PC-3 (cell line): ENCODE data around the gene ARHGEF4. TPM values are rescaled to one million over a fixed set of nuclear protein-coding genes. Genes with fewer than 3 reads are reported as not detected.

ENCODE experiments used
- ATAC-seq: fragments of 200-7000 bp; cut with Tn5 transposase; 2 replicates; pipeline ENCODE4 v1.9.1; 2020; ENCODE audit warnings: mild to moderate bottlenecking, moderate library complexity
- BruUV-seq: library from RNA; stranded (reverse); fragments of 400-500 nt; replicated peaks from 2 replicates; lab custom pipeline; 2021; lab: Mats Ljungman, UMichigan
- CTCF ChIA-PET: fragments of 300-600 bp; sonication (Branson Sonifier 250); formaldehyde crosslinking; loops from one replicate; lab custom pipeline; 2022; ENCODE audit warnings: antibody characterized with exemption; lab: Charles Lee
- POLR2A ChIA-PET: fragments of 300-600 bp; sonication (Branson Sonifier 250); formaldehyde crosslinking; loops from one replicate; lab custom pipeline; 2022; ENCODE audit warnings: antibody characterized with exemption; ENCODE audit not compliant: unreplicated experiment; lab: Charles Lee
- DNase-seq: peaks from one replicate; pipeline ENCODE4 v3.0.0-alpha.2; 2015
- H2AFZ ChIP-seq: fragments of 300-600 bp; sonication (generic); 2 replicates; pipeline ENCODE4 v1.6.0; 2016; ENCODE audit warnings: antibody characterized with exemption, low read length
- H3F3A ChIP-seq: fragments of 300-600 bp; sonication (generic); one replicate; pipeline ENCODE4 v1.6.0; 2017; ENCODE audit warnings: antibody characterized with exemption, low read length, control low read depth, mild to moderate bottlenecking; ENCODE audit not compliant: unreplicated experiment
- H3K27ac ChIP-seq: fragments of 300-600 bp; sonication (generic); 2 replicates; pipeline ENCODE4 v1.5.1; 2016; ENCODE audit warnings: mild to moderate bottlenecking, low read length
- H3K27me3 ChIP-seq: fragments of 300-600 bp; sonication (generic); 2 replicates; pipeline ENCODE4 v1.6.1; 2016; ENCODE audit warnings: low read length, mixed read lengths
- H3K36me3 ChIP-seq: fragments of 300-600 bp; sonication (generic); 2 replicates; pipeline ENCODE4 v1.6.1; 2016; ENCODE audit warnings: low read depth, mixed run types, low read length, mixed read lengths
- H3K4me1 ChIP-seq: fragments of 300-600 bp; sonication (generic); 2 replicates; pipeline ENCODE4 v1.5.1; 2016; ENCODE audit warnings: low read length; ENCODE audit not compliant: insufficient read depth
- H3K4me2 ChIP-seq: fragments of 300-600 bp; sonication (generic); 2 replicates; pipeline ENCODE4 v1.6.0; 2016; ENCODE audit warnings: low read length
- H3K4me3 ChIP-seq: fragments of 300-600 bp; sonication (generic); 2 replicates; pipeline ENCODE4 v1.5.1; 2016; ENCODE audit warnings: mild to moderate bottlenecking, low read length, mixed read lengths
- H3K79me2 ChIP-seq: fragments of 300-600 bp; sonication (generic); 2 replicates; pipeline ENCODE4 v1.6.1; 2017; ENCODE audit warnings: low read length, mixed read lengths
- H3K9ac ChIP-seq: fragments of 300-600 bp; sonication (generic); 2 replicates; pipeline ENCODE4 v1.6.0; 2016; ENCODE audit warnings: mild to moderate bottlenecking, low read length
- H3K9me2 ChIP-seq: fragments of 300-600 bp; sonication (generic); replicated peaks from 2 replicates; pipeline ENCODE4 v1.6.1; 2016; ENCODE audit warnings: mixed run types, low read length, mixed read lengths
- H3K9me3 ChIP-seq: fragments of 300-600 bp; sonication (generic); 2 replicates; pipeline ENCODE4 v1.6.1; 2016; ENCODE audit warnings: low read length, mixed read lengths
- H4K20me1 ChIP-seq: fragments of 300-600 bp; sonication (generic); 2 replicates; pipeline ENCODE4 v1.6.1; 2016; ENCODE audit warnings: low read length, mixed read lengths
- EZH2 ChIP-seq: fragments of 300-600 bp; sonication (generic); IDR thresholded peaks from one replicate; pipeline ENCODE4 v1.6.1; 2017; ENCODE audit warnings: antibody characterized with exemption, mild to moderate bottlenecking, low read length; ENCODE audit not compliant: unreplicated experiment
- EZH2phosphoT487 ChIP-seq: fragments of 300-600 bp; sonication (generic); IDR thresholded peaks from 2 replicates; pipeline ENCODE4 v1.6.1; 2018; ENCODE audit warnings: mild to moderate bottlenecking, antibody characterized with exemption, low read length, borderline replicate concordance
- intact Hi-C: fragments of 100-400 bp; cut with micrococcal nuclease; formaldehyde crosslinking; loops from 2 replicates; pipeline ENCODE4 v1.9.0; 2023
- total RNA-seq: library from RNA; depleted of rRNA; stranded (reverse); fragments of >200 nt; gene quantifications from 2 replicates; pipeline ENCODE4 v1.2.3, GENCODE V29; 2014
- TF ChIP-seq, protein P1 (sequence below): fragments of 300-600 bp; sonication (generic); conservative IDR thresholded peaks from 2 replicates; pipeline ENCODE4 v1.5.1; 2017; ENCODE audit warnings: antibody characterized with exemption, low read depth, mild to moderate bottlenecking, low read length

ARHGEF4 gene
- total RNA-seq, 1 experiment from 2014 or later, result 21.5 TPM

DNA sequence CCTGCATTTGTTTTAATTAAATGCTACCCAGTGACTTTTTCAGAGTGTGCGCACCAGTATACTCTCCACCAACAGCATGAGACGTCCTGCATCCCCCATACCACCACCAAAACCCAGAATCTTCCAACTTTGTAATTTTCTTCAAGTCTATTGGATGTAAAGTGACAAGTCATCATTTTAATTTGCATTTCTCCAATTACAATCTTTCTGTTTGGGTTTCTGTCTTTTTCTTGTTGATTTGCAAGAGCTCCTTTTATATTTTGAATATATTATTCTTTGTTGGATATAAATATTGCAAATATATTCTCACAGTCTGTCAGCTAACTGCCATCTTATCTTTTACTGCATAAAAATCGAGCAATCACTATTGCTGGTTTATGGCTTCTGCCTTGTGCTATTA is 160.0 kb downstream of the ARHGEF4 start:
- H3K79me2 ChIP-seq, result no peaks in the 10 kb centered on the region
- CTCF ChIA-PET, result no interaction called here
- H3K9me3 ChIP-seq, result no peaks in the 10 kb centered on the region
- H3K36me3 ChIP-seq, result no peaks in the 10 kb centered on the region
- no peaks in the 10 kb centered on the region for H3K4me1 ChIP-seq
- H2AFZ ChIP-seq, result no peak overlapping the region
- no peaks in the 10 kb centered on the region for H3K9me2 ChIP-seq
- H3K27ac ChIP-seq, result no peak overlapping the region
- H3K27me3 ChIP-seq, result no peaks in the 10 kb centered on the region
- intact Hi-C loops, result no loop called here
- TF ChIP-seq EZH2 (no peak), EZH2phosphoT487 (no peak)
- TF ChIP-seq, protein P1, sequence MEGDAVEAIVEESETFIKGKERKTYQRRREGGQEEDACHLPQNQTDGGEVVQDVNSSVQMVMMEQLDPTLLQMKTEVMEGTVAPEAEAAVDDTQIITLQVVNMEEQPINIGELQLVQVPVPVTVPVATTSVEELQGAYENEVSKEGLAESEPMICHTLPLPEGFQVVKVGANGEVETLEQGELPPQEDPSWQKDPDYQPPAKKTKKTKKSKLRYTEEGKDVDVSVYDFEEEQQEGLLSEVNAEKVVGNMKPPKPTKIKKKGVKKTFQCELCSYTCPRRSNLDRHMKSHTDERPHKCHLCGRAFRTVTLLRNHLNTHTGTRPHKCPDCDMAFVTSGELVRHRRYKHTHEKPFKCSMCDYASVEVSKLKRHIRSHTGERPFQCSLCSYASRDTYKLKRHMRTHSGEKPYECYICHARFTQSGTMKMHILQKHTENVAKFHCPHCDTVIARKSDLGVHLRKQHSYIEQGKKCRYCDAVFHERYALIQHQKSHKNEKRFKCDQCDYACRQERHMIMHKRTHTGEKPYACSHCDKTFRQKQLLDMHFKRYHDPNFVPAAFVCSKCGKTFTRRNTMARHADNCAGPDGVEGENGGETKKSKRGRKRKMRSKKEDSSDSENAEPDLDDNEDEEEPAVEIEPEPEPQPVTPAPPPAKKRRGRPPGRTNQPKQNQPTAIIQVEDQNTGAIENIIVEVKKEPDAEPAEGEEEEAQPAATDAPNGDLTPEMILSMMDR, result no peak
- ATAC-seq (no peak), DNase-seq (no peak)
- H3K4me3 ChIP-seq, result no peak overlapping the region
- H3K4me2 ChIP-seq, result no peak overlapping the region
- no TSS peak for BruUV-seq
- POLR2A ChIA-PET, result no interaction called here
- H3K9ac ChIP-seq, result no peak overlapping the region
- H4K20me1 ChIP-seq, result no peaks in the 10 kb centered on the region
- H3F3A ChIP-seq, result no peaks in the 10 kb centered on the region

DNA sequence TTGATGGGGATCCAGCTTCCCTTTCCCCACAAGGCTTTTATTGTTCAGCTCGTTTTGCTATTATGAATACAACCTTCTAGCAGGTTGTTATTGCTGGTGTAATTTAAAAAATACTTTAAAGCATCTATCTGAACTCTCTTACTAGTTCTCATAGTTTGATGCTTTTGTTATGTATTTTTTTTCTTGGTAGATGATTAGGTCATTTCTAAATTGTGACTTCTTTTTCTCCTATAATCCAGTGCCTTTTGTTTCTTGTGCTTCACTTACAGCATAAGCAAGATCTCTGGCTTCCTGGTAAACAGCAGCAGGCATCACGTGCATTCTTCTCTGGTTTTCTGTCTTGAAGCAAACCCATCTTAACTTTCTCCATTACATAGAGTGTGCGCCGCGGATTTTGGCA is 160.5 kb downstream of the ARHGEF4 start:
- BruUV-seq, result no TSS peak
- Histone ChIP-seq H3F3A (no peaks in the 10 kb centered on the region), H3K4me2 (no peak overlapping the region), H3K4me3 (no peak overlapping the region), H3K4me1 (no peaks in the 10 kb centered on the region), H3K27me3 (no peaks in the 10 kb centered on the region), H3K9me2 (no peaks in the 10 kb centered on the region), H4K20me1 (no peaks in the 10 kb centered on the region), H3K79me2 (no peaks in the 10 kb centered on the region), H2AFZ (no peak overlapping the region), H3K27ac (no peak overlapping the region), H3K9me3 (no peaks in the 10 kb centered on the region), H3K36me3 (no peaks in the 10 kb centered on the region), H3K9ac (no peak overlapping the region)
- intact Hi-C loops, result no loop called here
- ChIA-PET POLR2A (no interaction called here), CTCF (no interaction called here)
- DNase-seq (no peak), ATAC-seq (no peak)
- no peak for TF ChIP-seq EZH2
- no peak for TF ChIP-seq EZH2phosphoT487
- TF ChIP-seq, protein P1, result no peak

DNA sequence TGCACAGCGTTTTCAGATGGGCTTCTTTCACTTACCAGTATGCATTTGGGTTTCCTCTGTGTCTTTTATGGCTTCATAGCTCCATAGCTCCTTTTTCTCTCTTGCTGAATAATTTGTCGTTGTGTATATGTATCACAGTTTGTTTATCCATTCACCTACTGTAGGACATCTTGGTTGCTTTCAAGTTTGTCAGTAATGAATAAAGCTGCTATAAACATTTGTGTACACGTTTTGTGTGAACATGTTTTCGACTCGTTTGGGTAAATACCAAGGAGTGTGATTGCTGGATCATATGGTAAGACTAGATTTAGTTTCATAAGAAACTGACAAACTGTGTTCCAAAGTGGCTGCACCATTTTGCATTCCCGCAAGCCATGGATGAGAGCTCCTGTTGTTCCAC is 161.8 kb downstream of the ARHGEF4 start:
- POLR2A ChIA-PET, result no interaction called here
- no peak overlapping the region for H3K4me2 ChIP-seq
- TF ChIP-seq EZH2phosphoT487 (no peak), EZH2 (no peak)
- TF ChIP-seq, protein P1, result no peak
- no peak for ATAC-seq
- no peaks in the 10 kb centered on the region for H3K9me2 ChIP-seq
- H3K36me3 ChIP-seq, result no peaks in the 10 kb centered on the region
- intact Hi-C loops, result no loop called here
- no peak overlapping the region for H3K9ac ChIP-seq
- H3K27me3 ChIP-seq, result no peaks in the 10 kb centered on the region
- no peaks in the 10 kb centered on the region for H4K20me1 ChIP-seq
- CTCF ChIA-PET, result no interaction called here
- no peaks in the 10 kb centered on the region for H3K9me3 ChIP-seq
- no peak for DNase-seq
- H3K79me2 ChIP-seq, result no peaks in the 10 kb centered on the region
- no TSS peak for BruUV-seq
- H3F3A ChIP-seq, result no peaks in the 10 kb centered on the region
- H2AFZ ChIP-seq, result no peak overlapping the region
- H3K4me3 ChIP-seq, result no peak overlapping the region
- H3K4me1 ChIP-seq, result no peaks in the 10 kb centered on the region
- H3K27ac ChIP-seq, result no peak overlapping the region
